Keratinocyte (primary cell): ENCODE measurements around the gene CELF2. TPM values are rescaled to one million over a fixed set of nuclear protein-coding genes. Genes with fewer than 3 reads are reported as not detected.

Experiments
- DNase-seq: peaks from one replicate; pipeline ENCODE4 v3.0.0-alpha.2; 2011; ENCODE audit warnings: low read depth, missing footprints, low spot score
- FAIRE-seq: peaks from 2 replicates; lab custom pipeline; 2011; peaks lifted over from hg19 to GRCh38; lab: Jason Lieb, UNC
- H2AFZ ChIP-seq: 2 replicates; pipeline ENCODE4 v1.6.0; 2012; ENCODE audit warnings: low read length, control low read depth, inconsistent platforms; ENCODE audit not compliant: control insufficient read depth
- H3K27ac ChIP-seq: 2 replicates; pipeline ENCODE4 v1.5.1; 2011; ENCODE audit warnings: low read length; ENCODE audit not compliant: control insufficient read depth, insufficient read depth
- H3K27me3 ChIP-seq: 3 replicates; pipeline ENCODE4 v1.6.0; 2011; ENCODE audit warnings: low read length; ENCODE audit not compliant: control insufficient read depth, insufficient read depth; ENCODE audit errors: extremely low read depth
- H3K36me3 ChIP-seq, 2 experiments: 2 replicates in 1 of 2; 3 replicates in 1 of 2; pipeline ENCODE4 v1.5.1; 2011; ENCODE audit warnings: low read length in 2 of 2, mild to moderate bottlenecking in 1 of 2; ENCODE audit not compliant: control insufficient read depth in 2 of 2, insufficient read depth in 2 of 2; ENCODE audit errors: extremely low read depth in 1 of 2
- H3K4me1 ChIP-seq: 3 replicates; pipeline ENCODE4 v1.5.1; 2011; ENCODE audit warnings: low read length; ENCODE audit not compliant: control insufficient read depth, insufficient read depth; ENCODE audit errors: extremely low read depth
- H3K4me2 ChIP-seq: 3 replicates; pipeline ENCODE4 v1.6.0; 2011; ENCODE audit warnings: low read depth, low read length; ENCODE audit not compliant: control insufficient read depth, insufficient read depth; ENCODE audit errors: extremely low read depth
- H3K4me3 ChIP-seq, 3 experiments: fragments of 200-600 bp in 1 of 3; sonication (generic) in 1 of 3; 2 replicates in 2 of 3; 3 replicates in 1 of 3; pipeline ENCODE4 v1.5.1; 2011 to 2016; ENCODE audit warnings: low read length in 3 of 3, mild to moderate bottlenecking in 3 of 3, control low read depth in 2 of 3, inconsistent platforms in 1 of 3, low read depth in 1 of 3, mixed read lengths in 1 of 3, mixed run types in 1 of 3, moderate library complexity in 1 of 3; ENCODE audit not compliant: control insufficient read depth in 2 of 3, insufficient read depth in 2 of 3; ENCODE audit errors: extremely low read depth in 1 of 3
- H3K79me2 ChIP-seq: 2 replicates; pipeline ENCODE4 v1.6.0; 2012; ENCODE audit warnings: low read length; ENCODE audit not compliant: control insufficient read depth, insufficient read depth
- H3K9ac ChIP-seq: 3 replicates; pipeline ENCODE4 v1.6.0; 2011; ENCODE audit warnings: low read length; ENCODE audit not compliant: control insufficient read depth, insufficient read depth; ENCODE audit errors: extremely low read depth
- H3K9me1 ChIP-seq: 3 replicates; pipeline ENCODE4 v1.6.0; 2011; ENCODE audit warnings: low read length; ENCODE audit not compliant: control insufficient read depth, insufficient read depth; ENCODE audit errors: extremely low read depth
- H3K9me3 ChIP-seq: 2 replicates; pipeline ENCODE4 v1.5.1; 2012; ENCODE audit warnings: low read depth, low read length; ENCODE audit not compliant: control insufficient read depth
- H4K20me1 ChIP-seq: 3 replicates; pipeline ENCODE4 v1.6.0; 2011; ENCODE audit warnings: low read length; ENCODE audit not compliant: control insufficient read depth, insufficient read depth; ENCODE audit errors: extremely low read depth
- CTCF ChIP-seq, 3 experiments: IDR thresholded peaks in 1 of 3; conservative IDR thresholded peaks in 1 of 3; optimal IDR thresholded peaks in 1 of 3; 2 replicates in 2 of 3; 3 replicates in 1 of 3; pipeline versions ENCODE3 to v1.5.1; 2011; ENCODE audit warnings: low read length in 3 of 3, mild to moderate bottlenecking in 3 of 3, moderate library complexity in 2 of 3, control low read depth in 1 of 3, inconsistent platforms in 1 of 3; ENCODE audit not compliant: insufficient read depth in 2 of 3; ENCODE audit errors: extremely low read depth in 1 of 3
- EZH2 ChIP-seq: IDR thresholded peaks from one replicate; pipeline ENCODE4 v1.6.1; 2012; ENCODE audit warnings: inconsistent platforms, mild to moderate bottlenecking, low read length, moderate library complexity
- dilution Hi-C: fragments of 300-500 bp; cut with MboI; formaldehyde crosslinking; loops from one replicate; pipeline ENCODE4 v1.7.0; 2020; ENCODE audit warnings: low sequenced_read_pairs; ENCODE audit not compliant: extremely low pct_ligation_motif_present
- polyA plus RNA-seq, 5 experiments: library from polyadenylated mRNA; depleted of rRNA in 3 of 5; stranded (reverse) in 3 of 5; stranded (forward) in 1 of 5; unstranded in 1 of 5; fragments of >200 nt; gene quantifications; 1 replicate in 1 of 5; 2 replicates in 3 of 5; 3 replicates in 1 of 5; pipeline versions ENCODE4 v1.2.1 to v1.2.3, GENCODE V29; 2011 to 2012; ENCODE audit warnings: missing spikeins in 2 of 5, low read depth in 1 of 5, low replicate concordance in 1 of 5

CELF2 gene
- polyA plus RNA-seq, 1 donor (not counting 4 experiments of a cell fraction or from before 2014, with no cell fraction given) = 9.8 TPM

- FAIRE-seq = no peak
- H3K27me3 ChIP-seq = no peaks in the 10 kb centered on the region
Observed at GRCh38 chr10:11142777-11143176, 125.1 kb downstream of the CELF2 start.

DNA sequence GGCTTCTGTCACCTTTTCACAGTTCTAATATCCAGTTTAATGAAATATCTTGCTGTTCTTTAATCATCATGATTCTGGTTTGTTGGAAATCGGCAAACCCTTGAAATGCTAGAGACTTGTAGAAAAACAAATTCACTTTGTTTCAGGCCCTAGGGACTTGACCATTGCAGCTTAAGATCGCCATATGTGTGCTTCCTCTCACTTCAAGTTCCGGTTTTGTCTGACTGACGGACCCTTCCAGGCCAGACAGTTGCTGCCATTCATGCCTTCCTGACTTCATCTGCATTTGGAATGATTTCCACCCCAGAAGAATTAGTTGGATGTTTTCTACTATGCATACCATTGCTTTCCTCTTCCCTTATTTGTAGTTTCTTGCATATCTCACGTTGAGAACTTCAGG lies 125.6 kb downstream of the CELF2 start:
- Histone ChIP-seq H3K4me3 (no peak overlapping the region), H3K9me1 (no peaks in the 10 kb centered on the region), H3K4me2 (no peak overlapping the region), H3K9me3 (no peaks in the 10 kb centered on the region), H2AFZ (no peak overlapping the region), H3K36me3 (no peaks in the 10 kb centered on the region), H4K20me1 (no peaks in the 10 kb centered on the region), H3K4me1 (no peaks in the 10 kb centered on the region), H3K27me3 (no peaks in the 10 kb centered on the region), H3K79me2 (no peaks in the 10 kb centered on the region), H3K27ac (no peak overlapping the region), H3K9ac (no peak overlapping the region)
- dilution Hi-C loops = no loop called here
- TF ChIP-seq EZH2 (no peak), CTCF (optimal IDR thresholded peaks at IDR 0.05 in 1 of 3, IDR thresholded peaks at IDR 0.05 in 1 of 3, conservative IDR thresholded peaks at IDR 0.05 in 1 of 3; ENCODE audit: extremely low read depth in 1 of 3, insufficient read depth in 2 of 3, low read length in 3 of 3) (no peak)
- FAIRE-seq (peak; percentile 9), DNase-seq (no peak)

More at GRCh38 chr10:11142777-11143176, 125.1 kb downstream of the CELF2 start:
- Histone ChIP-seq H3K9me3 (no peaks in the 10 kb centered on the region), H3K9ac (no peak overlapping the region), H3K36me3 (no peaks in the 10 kb centered on the region), H4K20me1 (no peaks in the 10 kb centered on the region), H3K79me2 (no peaks in the 10 kb centered on the region), H3K9me1 (no peaks in the 10 kb centered on the region), H2AFZ (no peak overlapping the region), H3K4me2 (no peak overlapping the region), H3K4me3 (no peak overlapping the region), H3K4me1 (no peaks in the 10 kb centered on the region), H3K27ac (no peak overlapping the region)
- DNase-seq = no peak
- no peak for TF ChIP-seq CTCF (optimal IDR thresholded peaks at IDR 0.05 in 1 of 3, IDR thresholded peaks at IDR 0.05 in 1 of 3, conservative IDR thresholded peaks at IDR 0.05 in 1 of 3; ENCODE audit: extremely low read depth in 1 of 3, insufficient read depth in 2 of 3, low read length in 3 of 3)
- no peak for TF ChIP-seq EZH2
- dilution Hi-C loops = no loop called here
